IMR-90 (cell line): ENCODE data around the gene CIAO3. TPM values are rescaled to one million over a fixed set of nuclear protein-coding genes. Genes with fewer than 3 reads are reported as not detected.

Source experiments
- ATAC-seq: fragments of 200-7000 bp; cut with Tn5 transposase; 2 replicates; pipeline ENCODE4 v1.9.1; 2020; ENCODE audit warnings: low read depth, mild to moderate bottlenecking, moderate library complexity
- BruUV-seq: library from RNA; stranded (reverse); fragments of 400-500 nt; replicated peaks from 2 replicates; lab custom pipeline; 2021; lab: Mats Ljungman, UMichigan
- CTCF ChIA-PET: fragments of 300-600 bp; formaldehyde crosslinking; extraction: SDS; loops from one replicate; lab custom pipeline; 2021; ENCODE audit warnings: antibody characterized with exemption; lab: Yijun Ruan, JAX
- POLR2A ChIA-PET: fragments of 300-600 bp; sonication (Branson Sonifier 250); formaldehyde crosslinking; loops from one replicate; lab custom pipeline; 2022; ENCODE audit warnings: antibody characterized with exemption; ENCODE audit not compliant: unreplicated experiment; lab: Charles Lee
- DNase-seq: peaks from one replicate; pipeline ENCODE4 v3.0.0; 2013
- H2AFZ ChIP-seq: replicated peaks from 2 replicates; pipeline ENCODE3; 2013; ENCODE audit warnings: low read length, mild to moderate bottlenecking; ENCODE audit not compliant: poor library complexity
- H2AK5ac ChIP-seq: 2 replicates; pipeline ENCODE4 v1.6.1; 2013; ENCODE audit warnings: low read depth, low read length, inconsistent platforms
- H2AK9ac ChIP-seq: replicated peaks from 2 replicates; pipeline ENCODE3; 2013; ENCODE audit warnings: mild to moderate bottlenecking, low read depth, low read length, moderate library complexity; ENCODE audit not compliant: poor library complexity
- H2BK120ac ChIP-seq: 2 replicates; pipeline ENCODE4 v1.6.1; 2013; ENCODE audit warnings: low read depth, low read length, inconsistent platforms
- H2BK15ac ChIP-seq: 3 replicates; pipeline ENCODE4 v1.6.1; 2013; ENCODE audit warnings: low read depth, low read length, inconsistent platforms
- H2BK20ac ChIP-seq: 2 replicates; pipeline ENCODE4 v1.6.1; 2013; ENCODE audit warnings: low read depth, mild to moderate bottlenecking, inconsistent platforms, low read length, moderate library complexity
- H2BK5ac ChIP-seq: 2 replicates; pipeline ENCODE4 v1.6.1; 2013; ENCODE audit warnings: mild to moderate bottlenecking, low read depth, low read length, inconsistent platforms; ENCODE audit not compliant: poor library complexity, severe bottlenecking
- H3K14ac ChIP-seq: replicated peaks from 2 replicates; pipeline ENCODE4 v1.6.1; 2013; ENCODE audit warnings: low read depth, low read length, inconsistent platforms
- H3K18ac ChIP-seq: 2 replicates; pipeline ENCODE4 v1.6.1; 2013; ENCODE audit warnings: low read depth, low read length, control low read depth
- H3K23ac ChIP-seq: 2 replicates; pipeline ENCODE4 v1.6.1; 2013; ENCODE audit warnings: low read depth, low read length, inconsistent platforms
- H3K27ac ChIP-seq: 2 replicates; pipeline ENCODE4 v1.5.1; 2013; ENCODE audit warnings: mild to moderate bottlenecking, control low read depth, low read length; ENCODE audit not compliant: insufficient read depth
- H3K27me3 ChIP-seq: 2 replicates; pipeline ENCODE4 v1.6.1; 2013; ENCODE audit warnings: low read length; ENCODE audit not compliant: control insufficient read depth, insufficient read depth
- H3K36me3 ChIP-seq: 2 replicates; pipeline ENCODE4 v1.6.1; 2013; ENCODE audit warnings: low read length, mixed read lengths; ENCODE audit not compliant: control insufficient read depth, insufficient read depth
- H3K4ac ChIP-seq: 2 replicates; pipeline ENCODE4 v1.6.1; 2013; ENCODE audit warnings: low read depth, low read length, inconsistent platforms
- H3K4me1 ChIP-seq: 2 replicates; pipeline ENCODE4 v1.6.1; 2013; ENCODE audit warnings: low read length, mixed read lengths; ENCODE audit not compliant: control insufficient read depth, insufficient read depth
- H3K4me2 ChIP-seq: 2 replicates; pipeline ENCODE4 v1.6.1; 2013; ENCODE audit warnings: low read depth, mild to moderate bottlenecking, control low read depth, low read length, moderate library complexity
- H3K4me3 ChIP-seq: 2 replicates; pipeline ENCODE4 v1.5.1; 2013; ENCODE audit warnings: low read depth, mild to moderate bottlenecking, control low read depth, low read length, moderate library complexity; ENCODE audit not compliant: insufficient read depth
- H3K56ac ChIP-seq: 2 replicates; pipeline ENCODE4 v1.6.1; 2013; ENCODE audit warnings: low read length, inconsistent platforms; ENCODE audit not compliant: insufficient read depth; ENCODE audit errors: extremely low read depth
- H3K79me1 ChIP-seq, 2 experiments: 2 replicates each; pipeline ENCODE4 v1.6.1; 2013; ENCODE audit warnings: low read length in 2 of 2, inconsistent platforms in 1 of 2, low read depth in 1 of 2
- H3K9ac ChIP-seq: 2 replicates; pipeline ENCODE4 v1.6.1; 2013; ENCODE audit warnings: low read depth, low read length, control low read depth
- H3K9me1 ChIP-seq: 2 replicates; pipeline ENCODE4 v1.6.1; 2013; ENCODE audit warnings: low read length, inconsistent platforms; ENCODE audit not compliant: insufficient read depth
- H3K9me3 ChIP-seq: 2 replicates; pipeline ENCODE4 v1.6.1; 2013; ENCODE audit warnings: low read length; ENCODE audit not compliant: control insufficient read depth, insufficient read depth
- H4K20me1 ChIP-seq: 2 replicates; pipeline ENCODE4 v1.6.1; 2013; ENCODE audit warnings: low read length, inconsistent platforms; ENCODE audit not compliant: insufficient read depth
- H4K5ac ChIP-seq: 2 replicates; pipeline ENCODE4 v1.6.1; 2013; ENCODE audit warnings: mild to moderate bottlenecking, low read depth, low read length, control low read depth
- H4K8ac ChIP-seq, 2 experiments: 2 replicates each; pipeline ENCODE4 v1.6.1; 2013; ENCODE audit warnings: low read depth in 2 of 2, low read length in 2 of 2, control low read depth in 1 of 2, inconsistent platforms in 1 of 2
- H4K91ac ChIP-seq: 2 replicates; pipeline ENCODE4 v1.6.1; 2013; ENCODE audit warnings: low read depth, low read length, inconsistent platforms; ENCODE audit not compliant: insufficient read depth
- BHLHE40 ChIP-seq: fragments of 150-350 bp; IDR thresholded peaks from 2 replicates; pipeline ENCODE4 v1.6.1; 2016; ENCODE audit warnings: mild to moderate bottlenecking, low read depth, low read length
- CEBPB ChIP-seq: IDR thresholded peaks from 2 replicates; pipeline ENCODE4 v1.6.1; 2012; ENCODE audit warnings: low read depth, low read length, improper control_type of control experiment
- FOS ChIP-seq: fragments of 150-350 bp; IDR thresholded peaks from 2 replicates; pipeline ENCODE4 v1.6.1; 2016; ENCODE audit warnings: low read depth, low read length
- NFE2L2 ChIP-seq: fragments of 150-350 bp; IDR thresholded peaks from 2 replicates; pipeline ENCODE4 v1.6.1; 2016; ENCODE audit warnings: low read depth, mild to moderate bottlenecking, low read length
- POLR2A ChIP-seq: IDR thresholded peaks from 2 replicates; pipeline ENCODE4 v1.6.1; 2012; ENCODE audit warnings: mild to moderate bottlenecking, low read depth, low read length
- RAD21 ChIP-seq: IDR thresholded peaks from 2 replicates; pipeline ENCODE4 v1.6.1; 2012; ENCODE audit warnings: low read length, improper control_type of control experiment
- RCOR1 ChIP-seq: IDR thresholded peaks from 2 replicates; pipeline ENCODE4 v1.6.1; 2012; ENCODE audit warnings: mild to moderate bottlenecking, low read length, improper control_type of control experiment; ENCODE audit not compliant: insufficient replicate concordance
- RFX5 ChIP-seq: IDR thresholded peaks from 2 replicates; pipeline ENCODE4 v1.8.0; 2012; ENCODE audit warnings: low read depth, mild to moderate bottlenecking, low read length, moderate library complexity
- WGBS, 2 experiments: methylation state at CpG; one replicate each; pipeline versions ENCODE4 v1.1.5 to v1.1.7; 2013; ENCODE audit warnings: missing lambda C conversion rate in 2 of 2; ENCODE audit not compliant: insufficient read length in 1 of 2; ENCODE audit errors: extremely low coverage in 2 of 2; 5-methylcytosine and 5-hydroxymethylcytosine counted together
- dilution Hi-C: fragments of 300-500 bp; cut with HindIII; formaldehyde crosslinking; loops from one replicate; pipeline ENCODE4 v1.14.3; 2018; ENCODE audit warnings: low sequenced_read_pairs; ENCODE audit not compliant: unreplicated experiment
- in situ Hi-C: fragments of 300-500 bp; cut with MboI; formaldehyde crosslinking; loops from 3 replicates; pipeline ENCODE4 v1.14.3; 2019; ENCODE audit warnings: low sequenced_read_pairs, inconsistent platforms, mixed read lengths
- intact Hi-C: fragments of 100-400 bp; cut with micrococcal nuclease; formaldehyde crosslinking; loops from 2 replicates; pipeline ENCODE4 v1.10.0; 2022
- polyA plus RNA-seq, 3 experiments: library from polyadenylated mRNA; depleted of rRNA; stranded (reverse); fragments of >200 nt; gene quantifications; 2 replicates each; pipeline ENCODE4 v1.2.3, GENCODE V29; 2012; ENCODE audit warnings: low replicate concordance in 1 of 3
- total RNA-seq: library from RNA; depleted of rRNA; stranded (reverse); fragments of >200 nt; gene quantifications from 2 replicates; pipeline ENCODE4 v1.2.3, GENCODE V29; 2012
- TF ChIP-seq, protein P1 (sequence below): fragments of 150-350 bp; IDR thresholded peaks from 2 replicates; pipeline ENCODE4 v1.6.1; 2016; ENCODE audit warnings: low read depth, mild to moderate bottlenecking, low read length, moderate library complexity, borderline replicate concordance
- TF ChIP-seq, protein P2 (sequence below): conservative IDR thresholded peaks from 2 replicates; pipeline ENCODE4 v1.5.1; 2012; ENCODE audit warnings: mild to moderate bottlenecking, low read depth, low read length, improper control_type of control experiment

The CIAO3 gene
- total and polyA plus RNA-seq, 2 of the 4 experiments (the other 2 are of a cell fraction) = 17.0 to 20.2 TPM

DNA sequence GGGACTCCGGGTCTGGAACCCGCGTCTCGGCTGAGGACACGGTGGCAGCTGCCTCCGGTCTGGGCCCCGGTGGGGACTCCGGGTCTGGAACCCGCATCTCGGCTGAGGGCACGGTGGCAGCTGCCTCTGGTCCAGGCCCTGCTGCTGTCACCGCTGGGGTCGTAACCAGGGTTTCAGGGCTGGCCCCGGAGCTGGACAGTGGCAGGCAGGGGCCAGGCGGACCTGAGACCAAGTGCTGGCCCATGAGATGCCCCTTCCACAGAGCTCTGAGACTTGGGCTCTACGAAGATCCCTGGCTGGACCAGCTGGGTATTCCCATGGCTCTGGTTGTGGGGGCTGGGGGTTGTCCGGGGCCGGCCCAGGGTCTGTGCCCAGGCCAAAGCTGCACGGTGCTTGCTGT lies 43.6 kb upstream of the CIAO3 start:
- Histone ChIP-seq H4K5ac (no peak overlapping the region), H3K14ac (no peak overlapping the region), H3K79me1 (peaks cover 4 to 30% of the 10 kb centered on the region in 2 experiments; a peak in 2 of 4 replicates), H2AFZ (no peak overlapping the region), H2AK9ac (no peak overlapping the region), H3K27me3 (peaks cover 5% of the 10 kb centered on the region; the same call in 1 of the 2 replicates), H4K91ac (no peak overlapping the region), H3K27ac (no peak overlapping the region), H3K4ac (no peak overlapping the region), H3K9me3 (no peaks in the 10 kb centered on the region), H3K23ac (no peak overlapping the region), H2BK120ac (no peak overlapping the region), H4K8ac (no peak overlapping the region), H3K4me3 (no peak overlapping the region), H2BK5ac (no peak overlapping the region), H3K56ac (no peak overlapping the region), H2BK20ac (no peak overlapping the region), H2BK15ac (no peak overlapping the region), H3K9ac (no peak overlapping the region), H4K20me1 (peaks cover 25% of the 10 kb centered on the region), H3K4me1 (peaks cover 15% of the 10 kb centered on the region; the same call in 1 of the 2 replicates), H3K36me3 (peaks cover 10% of the 10 kb centered on the region; the same call in 1 of the 2 replicates), H2AK5ac (no peak overlapping the region), H3K4me2 (no peak overlapping the region), H3K9me1 (no peaks in the 10 kb centered on the region), H3K18ac (no peak overlapping the region)
- BruUV-seq = no TSS peak
- CTCF ChIA-PET = interaction anchor here (1.4 kb wide), 1 partner anchor 72 kb away, joined by 6 read pairs; no protein-coding TSS in a partner anchor
- in situ Hi-C loops (no loop called here), dilution Hi-C loops (no loop called here), intact Hi-C loops (no loop called here)
- ATAC-seq = no peak
- POLR2A ChIA-PET = no interaction called here
- 89% methylated on average over 13 of the region's 19 CpGs; no CpG with 5 or more reads in 1 of the 2 experiments for WGBS, 2 experiments
- TF ChIP-seq RFX5 = no peak
- TF ChIP-seq RCOR1 = no peak
- TF ChIP-seq, protein P1, sequence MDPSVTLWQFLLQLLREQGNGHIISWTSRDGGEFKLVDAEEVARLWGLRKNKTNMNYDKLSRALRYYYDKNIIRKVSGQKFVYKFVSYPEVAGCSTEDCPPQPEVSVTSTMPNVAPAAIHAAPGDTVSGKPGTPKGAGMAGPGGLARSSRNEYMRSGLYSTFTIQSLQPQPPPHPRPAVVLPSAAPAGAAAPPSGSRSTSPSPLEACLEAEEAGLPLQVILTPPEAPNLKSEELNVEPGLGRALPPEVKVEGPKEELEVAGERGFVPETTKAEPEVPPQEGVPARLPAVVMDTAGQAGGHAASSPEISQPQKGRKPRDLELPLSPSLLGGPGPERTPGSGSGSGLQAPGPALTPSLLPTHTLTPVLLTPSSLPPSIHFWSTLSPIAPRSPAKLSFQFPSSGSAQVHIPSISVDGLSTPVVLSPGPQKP = no peak
- TF ChIP-seq POLR2A = no peak
- no peak for TF ChIP-seq NFE2L2
- no peak for TF ChIP-seq CEBPB
- TF ChIP-seq FOS = no peak
- TF ChIP-seq BHLHE40 = no peak
- TF ChIP-seq RAD21 = no peak
- TF ChIP-seq, protein P2, sequence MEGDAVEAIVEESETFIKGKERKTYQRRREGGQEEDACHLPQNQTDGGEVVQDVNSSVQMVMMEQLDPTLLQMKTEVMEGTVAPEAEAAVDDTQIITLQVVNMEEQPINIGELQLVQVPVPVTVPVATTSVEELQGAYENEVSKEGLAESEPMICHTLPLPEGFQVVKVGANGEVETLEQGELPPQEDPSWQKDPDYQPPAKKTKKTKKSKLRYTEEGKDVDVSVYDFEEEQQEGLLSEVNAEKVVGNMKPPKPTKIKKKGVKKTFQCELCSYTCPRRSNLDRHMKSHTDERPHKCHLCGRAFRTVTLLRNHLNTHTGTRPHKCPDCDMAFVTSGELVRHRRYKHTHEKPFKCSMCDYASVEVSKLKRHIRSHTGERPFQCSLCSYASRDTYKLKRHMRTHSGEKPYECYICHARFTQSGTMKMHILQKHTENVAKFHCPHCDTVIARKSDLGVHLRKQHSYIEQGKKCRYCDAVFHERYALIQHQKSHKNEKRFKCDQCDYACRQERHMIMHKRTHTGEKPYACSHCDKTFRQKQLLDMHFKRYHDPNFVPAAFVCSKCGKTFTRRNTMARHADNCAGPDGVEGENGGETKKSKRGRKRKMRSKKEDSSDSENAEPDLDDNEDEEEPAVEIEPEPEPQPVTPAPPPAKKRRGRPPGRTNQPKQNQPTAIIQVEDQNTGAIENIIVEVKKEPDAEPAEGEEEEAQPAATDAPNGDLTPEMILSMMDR = no peak
- no peak for DNase-seq
